GM21825 (cell line): ENCODE data around the gene ZNF19.

Experiments
- ATAC-seq: cut with Tn5 transposase; IDR thresholded peaks from one replicate; pipeline ENCODE4 v1.9.1; 2021; ENCODE audit warnings: mild to moderate bottlenecking, moderate library complexity; ENCODE audit not compliant: unreplicated experiment

Gene ZNF19

DNA sequence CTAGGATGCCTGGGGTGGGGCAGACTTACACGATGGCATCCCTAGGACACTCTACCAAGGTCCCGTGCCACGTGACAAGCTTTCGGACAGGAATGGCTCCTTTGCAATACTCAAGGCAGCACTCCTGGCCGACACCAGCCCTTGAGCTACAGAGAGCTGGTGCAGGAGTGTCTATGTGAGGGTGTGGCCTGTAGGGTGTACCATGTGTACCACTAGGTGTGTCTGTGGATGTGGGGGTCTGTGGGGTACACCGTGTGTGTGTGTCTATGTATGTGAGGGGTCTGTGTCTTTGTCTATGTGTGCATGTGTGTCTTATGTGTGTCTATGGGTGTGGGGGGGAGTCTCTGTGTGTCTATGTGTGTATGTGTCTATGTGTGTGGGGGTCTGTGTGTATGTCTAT lies 45.4 kb downstream of the ZNF19 start:
- ATAC-seq, result no peak

GRCh38 chr16:71442051-71442440 lies 47.1 kb downstream of the ZNF19 start, which contains the start of gene TLE7:
TLE7 (minus strand) TSS chr16:71442054; CDS start chr16:71433324, 8,730 bp downstream.
- no peak for ATAC-seq

DNA sequence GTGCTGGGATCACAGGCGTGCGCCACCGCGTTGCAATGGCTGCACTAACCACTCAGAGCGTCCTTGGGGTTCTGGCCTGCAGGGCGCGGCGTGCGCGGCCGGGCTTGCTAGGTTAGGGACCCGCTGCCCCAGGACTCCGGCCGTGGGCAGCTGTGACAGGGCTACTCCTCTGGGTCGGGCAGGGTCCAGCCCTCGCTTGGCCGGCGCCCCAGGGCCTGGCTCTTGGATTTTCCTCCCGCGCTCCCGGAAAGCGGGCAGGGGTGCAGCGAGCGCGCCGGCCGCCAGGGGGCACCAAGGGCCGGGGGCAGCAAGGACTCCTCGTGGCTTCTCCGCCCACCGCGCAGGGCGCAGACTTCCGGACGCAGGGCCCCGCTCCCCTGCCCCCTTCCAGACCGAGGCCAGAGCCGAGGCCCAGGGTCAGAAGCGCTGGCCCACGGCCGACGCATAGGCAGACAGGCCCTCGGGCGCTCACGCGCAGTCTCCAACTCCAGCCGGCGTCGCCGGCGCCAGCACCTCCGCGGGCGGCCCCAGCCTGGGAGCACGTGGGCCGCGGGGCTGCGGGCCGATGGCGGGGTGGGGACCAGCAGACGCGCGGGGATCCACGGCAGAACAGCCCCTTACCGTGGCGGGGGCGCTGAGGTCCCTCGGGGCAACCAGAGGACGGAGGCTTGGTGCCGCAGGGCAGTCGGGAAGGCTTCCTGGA lies 47.6 kb downstream of the ZNF19 start:
- ATAC-seq, result no peak

- ATAC-seq, result no peak
Measured at GRCh38 chr16:71440669-71441347, 48.3 kb downstream of the ZNF19 start.

DNA sequence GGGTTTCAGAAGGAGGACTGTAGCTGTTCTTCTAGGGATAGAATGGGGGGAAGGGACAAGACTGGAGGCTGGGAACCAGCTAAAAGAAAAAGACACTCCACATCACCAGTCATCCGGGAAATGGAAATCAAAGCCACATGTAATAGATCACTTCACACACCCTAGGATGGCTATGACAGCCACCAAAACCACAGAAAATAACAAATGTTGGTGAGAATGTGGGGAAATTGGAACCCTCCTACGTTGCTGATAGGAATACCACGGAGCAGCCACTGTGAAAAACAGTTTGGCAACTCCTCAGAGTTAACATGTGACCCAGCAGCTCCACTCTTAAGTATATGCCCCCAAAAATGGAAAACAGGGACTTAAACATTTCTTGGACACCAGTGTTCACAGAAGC lies 49.6 kb downstream of the ZNF19 start:
- ATAC-seq, result no peak

- ATAC-seq, result no peak
Measured at GRCh38 chr16:71436473-71436872, 52.7 kb downstream of the ZNF19 start.

GRCh38 chr16:71432906-71433305 lies 56.2 kb downstream of the ZNF19 start:
- ATAC-seq, result no peak

GRCh38 chr16:71431991-71432390 lies 57.1 kb downstream of the ZNF19 start:
- ATAC-seq, result no peak

DNA sequence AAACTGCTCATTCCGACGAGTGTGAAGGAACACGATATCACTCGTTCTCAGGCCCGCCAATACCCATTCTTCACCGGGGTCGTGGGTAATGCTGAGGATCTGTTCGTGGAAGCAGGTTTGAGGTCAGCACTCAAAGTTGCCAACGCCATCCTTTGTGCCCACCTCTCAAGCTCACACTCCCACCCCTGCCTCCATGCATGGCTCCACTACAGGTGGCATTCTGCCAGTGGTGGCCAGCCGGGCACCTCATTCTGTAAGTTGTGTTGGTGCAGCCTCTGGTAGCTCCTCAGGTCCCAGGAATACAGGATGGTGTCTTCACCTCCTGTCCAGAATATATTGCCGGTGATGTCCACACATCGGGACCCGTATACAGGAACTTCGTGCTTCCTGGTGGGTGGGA lies 57.9 kb downstream of the ZNF19 start:
- no peak for ATAC-seq

GRCh38 chr16:71430744-71431143 lies 58.4 kb downstream of the ZNF19 start:
- no peak for ATAC-seq

- ATAC-seq, result no peak
Measured at GRCh38 chr16:71429581-71429980, 59.5 kb downstream of the ZNF19 start.

- ATAC-seq, result no peak
Measured at GRCh38 chr16:71428883-71429282, 60.2 kb downstream of the ZNF19 start.

DNA sequence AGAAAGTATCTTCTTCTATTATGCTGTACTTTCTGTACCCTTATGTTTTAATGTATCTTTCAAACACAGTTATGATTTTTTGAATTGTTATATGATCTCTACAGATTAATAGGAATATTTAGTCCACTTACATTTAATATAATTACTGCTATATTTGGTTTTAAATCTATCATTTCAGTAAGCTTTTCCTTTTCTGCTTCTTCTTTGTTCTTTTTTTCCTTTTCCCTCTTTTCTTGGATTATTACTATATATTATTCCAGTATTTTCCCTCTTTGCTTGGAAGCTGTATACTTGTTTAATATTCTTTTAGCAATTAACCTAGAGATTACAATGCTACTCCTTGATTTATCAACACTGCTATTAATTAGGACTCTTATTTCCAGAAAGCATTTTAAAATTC lies 60.7 kb downstream of the ZNF19 start:
- no peak for ATAC-seq

DNA sequence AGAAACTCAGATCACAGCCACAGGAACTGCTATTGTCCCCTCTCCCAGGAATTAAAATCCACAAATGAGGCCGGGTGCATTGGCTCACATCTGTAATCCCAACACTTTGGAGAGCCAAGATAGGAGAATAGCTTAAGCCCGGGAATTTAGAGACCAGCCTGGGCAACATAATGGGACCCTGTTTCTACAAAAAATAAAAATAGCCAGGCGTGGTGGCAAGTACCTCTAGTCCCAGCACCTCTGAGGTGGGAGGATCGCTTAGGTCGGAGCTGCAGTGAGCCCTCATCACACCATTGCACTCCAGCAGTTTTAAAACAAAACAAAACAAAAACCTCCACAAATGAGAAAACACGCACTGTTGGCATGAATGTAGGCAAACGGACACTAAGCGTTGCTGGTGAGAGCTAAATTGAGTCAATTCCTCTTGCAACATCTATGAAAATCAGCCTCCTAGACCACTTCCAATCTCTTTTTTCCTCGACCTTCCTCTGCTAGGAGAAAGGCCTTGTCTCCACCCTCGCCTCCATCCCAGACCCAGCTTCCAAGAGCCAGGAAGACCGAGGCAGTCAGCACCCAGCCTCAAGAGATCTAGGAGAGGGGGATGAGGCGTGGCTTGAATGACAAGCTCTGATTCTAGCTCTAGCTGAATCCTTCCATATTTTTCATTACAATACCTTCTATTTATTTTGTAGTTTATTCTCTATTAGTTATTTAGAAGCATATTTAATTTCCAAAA lies 62.1 kb downstream of the ZNF19 start:
- no peak for ATAC-seq

DNA sequence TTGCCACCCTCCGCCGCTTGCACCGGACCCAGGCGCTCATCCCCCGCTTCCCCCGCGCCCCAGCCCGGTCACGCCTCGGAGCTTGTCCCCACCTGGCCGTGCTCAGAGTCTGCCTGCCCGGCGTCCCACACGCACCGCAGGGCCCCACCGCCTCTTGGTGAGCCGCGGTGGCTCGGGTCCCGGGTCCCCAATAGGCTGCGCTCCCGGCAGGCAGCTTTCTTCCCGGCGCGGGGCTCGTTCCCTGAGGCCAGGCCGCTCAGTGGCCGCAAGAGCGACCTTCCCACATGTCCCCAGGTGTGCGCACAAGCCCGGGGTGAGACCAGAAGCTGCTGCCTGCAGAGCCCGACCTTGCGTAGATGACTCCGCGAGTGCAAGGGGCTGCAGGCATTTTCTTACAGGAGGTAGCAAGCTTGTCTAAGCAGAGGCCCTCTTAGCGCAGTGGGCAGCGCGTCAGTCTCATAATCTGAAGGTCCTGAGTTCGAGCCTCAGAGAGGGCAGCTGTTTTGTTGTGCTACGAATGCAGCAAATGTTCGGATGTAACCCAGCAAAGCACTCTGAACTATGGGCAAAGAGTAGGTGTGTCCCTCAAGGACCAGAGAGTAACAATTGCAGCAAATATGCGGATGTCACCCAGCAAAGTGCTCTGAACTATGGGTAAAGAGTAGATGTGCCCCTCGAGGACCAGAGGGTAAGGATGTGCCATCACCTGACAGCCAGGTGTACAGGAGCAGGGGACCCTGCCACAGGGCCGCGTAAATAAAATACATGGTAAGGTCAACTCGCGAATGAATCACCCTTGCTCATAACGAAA lies 62.9 kb downstream of the ZNF19 start:
- no peak for ATAC-seq

DNA sequence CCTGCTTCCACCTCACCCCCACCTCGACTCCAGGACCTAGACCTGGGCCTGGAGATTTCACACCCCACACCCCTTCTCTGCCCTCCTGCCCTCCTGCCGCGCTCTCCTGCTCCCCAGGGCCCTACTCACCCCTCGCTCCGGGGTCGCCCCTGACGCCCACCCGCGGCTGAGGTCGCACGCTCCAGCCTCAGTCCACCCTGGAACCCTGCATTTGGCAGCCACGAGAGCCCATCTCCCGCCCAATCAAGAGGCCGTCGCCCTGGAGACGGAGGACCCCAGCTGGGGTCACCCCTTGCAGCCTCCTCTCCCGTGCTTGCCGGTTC lies 63.4 kb downstream of the ZNF19 start:
- ATAC-seq, result no peak

GRCh38 chr16:71424626-71425025 lies 64.5 kb downstream of the ZNF19 start:
- no peak for ATAC-seq

DNA sequence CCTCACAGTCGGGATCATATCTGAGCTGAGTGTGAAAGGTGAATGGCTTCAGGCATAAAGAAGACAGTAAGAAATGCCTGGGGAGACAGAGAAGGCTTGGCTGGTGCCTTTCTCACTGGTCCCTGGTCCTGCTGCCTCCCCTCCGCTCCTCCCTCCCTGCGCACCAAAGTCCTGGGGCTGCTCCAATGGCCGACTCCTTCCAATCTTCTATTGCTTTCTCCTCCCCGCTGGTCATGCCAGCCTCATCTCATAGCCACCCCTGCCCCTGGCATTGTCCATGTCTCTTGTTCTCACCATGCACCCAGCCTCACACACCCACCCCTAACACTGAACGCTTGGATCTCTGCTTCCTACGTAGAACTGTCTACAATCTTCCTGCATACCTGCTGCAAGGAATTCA lies 65.3 kb downstream of the ZNF19 start:
- no peak for ATAC-seq
